CD4-positive, alpha-beta T cell treated with Interleukin-15 for 1 hour (primary cell): ENCODE data around the gene MKNK2.

ENCODE experiments used
- DNase-seq: peaks from one replicate; pipeline ENCODE4 v3.0.0-alpha.2; 2020

The MKNK2 gene

DNA sequence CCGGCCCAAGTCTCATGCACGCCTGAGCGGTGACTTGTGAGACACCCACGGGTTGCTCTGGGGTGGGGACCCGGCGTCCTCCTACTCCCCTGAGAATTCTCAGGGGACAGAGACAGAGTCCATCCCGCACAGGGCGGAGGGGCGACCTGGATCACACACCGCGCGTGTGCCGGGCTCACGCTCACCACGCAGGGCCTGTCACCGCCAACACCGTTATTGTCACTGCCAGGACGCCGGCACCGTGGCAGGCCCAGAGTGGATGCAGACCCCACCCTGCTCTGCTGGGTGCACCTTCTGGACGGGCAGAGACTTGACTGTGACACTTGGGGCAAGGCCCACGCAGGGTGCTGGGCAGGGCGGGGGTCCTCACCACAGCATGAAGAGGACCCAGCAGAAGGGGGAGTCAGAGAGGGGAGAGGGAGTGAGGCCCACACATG is 28.8 kb upstream of the MKNK2 start:
- DNase-seq: no peak

DNA sequence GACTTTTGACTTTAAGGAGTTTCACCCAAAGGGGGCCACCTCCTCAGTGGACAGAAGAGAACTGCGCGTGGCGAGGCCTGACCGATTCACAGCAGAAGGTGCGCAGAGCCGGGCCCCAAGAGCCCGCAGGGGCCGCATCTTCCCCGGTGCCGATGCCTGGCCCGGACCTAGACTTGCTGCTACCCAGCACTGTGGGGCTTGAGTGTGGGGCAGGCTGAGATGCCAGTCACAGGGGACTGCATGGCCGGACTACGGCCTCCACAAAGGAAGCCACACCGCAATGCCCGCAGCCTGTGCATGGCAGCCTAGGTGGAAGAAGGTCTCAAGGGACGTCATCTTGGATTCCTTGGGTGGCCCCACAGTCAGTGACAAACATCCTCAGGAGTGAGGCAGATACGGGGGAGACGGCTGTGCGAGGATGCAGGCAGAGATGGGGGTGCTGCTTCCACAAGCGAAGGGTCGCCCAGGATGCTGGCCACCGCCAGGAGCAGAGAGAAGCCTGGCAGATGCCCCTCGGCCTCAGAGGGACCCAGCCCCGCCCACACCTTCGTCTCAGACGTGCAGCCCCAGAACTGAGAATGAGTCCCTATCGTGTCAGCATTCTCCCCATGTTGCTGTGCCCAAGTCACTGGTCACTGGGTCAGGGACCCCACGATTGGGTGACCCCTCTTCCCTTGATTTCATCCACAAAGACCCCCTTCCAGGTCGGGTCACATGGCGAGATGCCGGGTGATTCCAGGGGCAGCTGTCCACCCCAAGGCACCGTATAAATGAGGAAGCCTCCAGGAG is 28.2 kb upstream of the MKNK2 start:
- no peak for DNase-seq

DNA sequence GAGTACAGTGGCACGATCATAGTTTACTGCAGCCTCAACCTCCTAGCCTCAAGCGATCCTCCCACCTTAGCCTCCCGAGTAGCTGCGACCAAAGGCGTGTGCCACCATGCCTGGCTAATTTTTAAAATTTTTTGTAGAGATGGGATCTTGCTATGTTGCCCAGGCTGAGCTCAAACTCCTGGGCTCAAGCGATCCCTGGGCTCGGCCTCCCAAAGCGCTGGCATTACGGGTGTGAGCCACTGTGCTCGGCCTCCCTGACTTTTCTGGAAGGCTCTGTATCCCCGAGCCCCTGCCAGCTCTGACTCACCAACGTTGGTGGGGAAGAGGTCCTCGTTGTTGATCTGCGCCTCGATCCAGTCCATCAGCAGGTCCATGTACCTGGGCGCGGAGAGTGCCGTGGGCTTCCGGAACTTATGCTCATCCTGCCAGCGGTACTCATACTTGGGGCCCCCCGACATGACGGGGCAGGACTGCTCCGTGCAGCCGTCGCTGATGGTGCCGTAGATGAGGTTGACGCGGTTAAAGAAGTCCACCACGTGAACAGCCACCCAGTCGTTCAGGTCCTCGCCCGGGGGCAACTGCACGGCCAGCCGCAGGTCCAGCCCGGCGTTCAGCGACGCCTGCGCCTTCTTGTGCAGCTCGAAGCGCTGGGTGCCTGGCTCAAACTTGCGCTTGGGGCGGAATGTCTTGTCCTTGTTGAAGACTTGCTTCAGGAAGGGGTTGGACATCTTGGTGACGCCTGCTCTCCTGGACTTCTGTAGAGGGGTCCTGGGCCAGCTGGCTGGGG is 27.0 kb upstream of the MKNK2 start:
- DNase-seq: no peak

DNA sequence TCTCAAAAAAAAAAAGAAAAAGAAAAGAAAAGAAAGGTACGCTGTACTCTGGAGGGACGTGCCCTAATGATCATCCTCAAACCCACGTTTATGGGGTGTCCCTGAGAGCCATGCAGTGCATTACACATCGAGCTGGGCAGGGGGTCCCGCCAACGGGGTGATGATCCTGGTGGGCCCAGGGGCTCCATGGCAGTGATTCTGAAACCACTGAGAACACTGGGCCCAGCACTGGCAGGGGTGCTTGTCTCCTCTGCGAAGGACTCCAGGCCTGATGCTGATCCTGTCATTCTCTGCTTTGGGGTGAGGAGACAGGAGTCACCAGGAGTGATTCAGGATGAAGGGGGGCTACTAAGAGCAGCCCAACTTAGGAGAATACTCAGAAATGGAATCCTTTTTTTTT is 26.4 kb upstream of the MKNK2 start:
- DNase-seq: no peak

DNA sequence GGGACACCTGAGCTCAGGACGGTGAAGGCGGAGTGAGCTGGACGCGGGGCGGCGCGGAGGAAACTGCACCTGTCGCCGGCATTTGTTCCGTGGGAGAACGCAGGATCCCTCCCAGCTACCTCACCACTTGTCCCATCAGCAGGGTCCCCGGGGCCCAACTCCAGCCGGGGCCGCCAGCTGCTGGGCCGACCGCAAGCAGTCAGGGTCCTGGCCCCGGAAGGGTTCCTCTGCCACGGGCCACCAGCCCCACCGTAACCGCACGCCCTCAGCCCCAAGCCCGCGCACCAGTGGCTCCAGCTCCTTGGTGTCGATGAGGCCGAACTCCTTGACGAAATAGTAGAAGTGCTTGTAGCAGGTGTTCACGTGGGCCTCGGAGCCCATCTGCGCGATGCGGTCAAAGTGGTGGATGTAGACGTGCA is 25.5 kb upstream of the MKNK2 start:
- no peak for DNase-seq

DNA sequence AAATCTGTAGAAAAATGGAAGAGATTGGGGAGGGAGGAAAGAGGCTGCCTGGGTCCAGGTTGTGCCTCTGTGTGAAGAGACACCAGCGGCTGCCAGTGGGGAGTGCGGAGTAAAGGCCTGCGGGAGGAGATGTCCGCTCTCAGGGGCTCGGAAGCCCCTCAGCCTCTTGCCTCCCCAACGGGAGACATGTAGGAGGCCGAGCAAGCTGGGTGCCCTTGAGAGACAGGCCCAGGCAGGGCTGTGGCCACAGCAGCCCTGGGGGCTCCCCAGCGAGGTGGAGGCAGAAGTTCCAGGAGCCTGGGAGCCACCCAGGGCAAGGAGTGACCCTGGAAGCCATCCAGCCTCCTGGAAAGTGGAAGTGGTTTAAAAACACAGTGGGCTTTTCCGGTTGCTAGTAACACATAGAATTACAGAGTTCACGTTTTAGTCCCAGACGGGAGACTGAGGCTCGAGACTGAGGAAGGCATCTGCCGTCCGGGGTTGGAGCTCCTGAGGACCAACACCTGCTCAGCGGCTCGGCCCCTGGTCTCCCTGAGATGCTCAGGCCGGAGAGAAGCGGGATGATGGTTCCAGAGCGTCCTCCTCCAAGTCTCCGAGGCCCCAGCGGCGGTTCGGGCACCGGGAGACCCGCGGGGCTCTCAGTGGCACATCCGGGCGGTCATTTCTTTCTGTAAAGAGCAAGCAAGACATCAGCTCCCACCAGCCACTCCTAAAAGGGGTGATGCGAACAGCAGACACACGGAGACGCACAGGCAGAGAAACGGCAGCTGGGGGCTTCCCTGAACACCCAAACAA is 21.9 kb upstream of the MKNK2 start:
- no peak for DNase-seq

DNA sequence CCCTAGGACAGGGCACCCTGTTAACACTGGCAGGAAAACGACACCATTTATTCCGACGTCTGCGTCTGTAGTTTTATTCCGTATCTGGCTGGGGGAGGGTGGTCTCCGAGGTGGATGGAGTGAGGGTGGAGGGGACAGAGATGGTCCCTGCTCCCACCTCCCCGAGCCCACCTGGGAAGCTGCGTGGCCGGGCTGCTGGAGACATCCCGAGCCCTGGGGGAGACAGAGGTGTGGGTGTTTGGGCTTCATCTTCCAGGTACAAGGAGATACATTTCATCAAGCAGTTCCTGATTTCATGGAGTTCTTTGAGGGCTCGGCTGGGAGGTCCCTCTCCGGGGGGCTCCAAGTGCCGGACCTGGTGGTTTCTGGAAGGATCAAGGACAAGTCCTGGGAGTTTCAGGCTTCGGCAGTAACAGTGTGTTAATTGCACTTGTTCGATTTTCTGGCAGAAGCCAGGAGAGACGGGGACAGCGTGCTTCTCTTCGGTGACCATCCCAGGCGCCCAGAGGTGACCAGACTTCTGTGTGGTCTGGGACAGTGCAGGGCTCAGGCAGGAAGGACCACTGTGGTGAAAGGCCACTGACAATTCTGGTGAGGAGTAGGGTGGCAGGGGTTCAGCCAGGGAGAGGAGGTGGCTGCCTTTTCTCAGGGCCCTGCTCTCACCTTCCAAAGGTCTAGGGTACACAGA is 20.1 kb upstream of the MKNK2 start:
- no peak for DNase-seq

DNA sequence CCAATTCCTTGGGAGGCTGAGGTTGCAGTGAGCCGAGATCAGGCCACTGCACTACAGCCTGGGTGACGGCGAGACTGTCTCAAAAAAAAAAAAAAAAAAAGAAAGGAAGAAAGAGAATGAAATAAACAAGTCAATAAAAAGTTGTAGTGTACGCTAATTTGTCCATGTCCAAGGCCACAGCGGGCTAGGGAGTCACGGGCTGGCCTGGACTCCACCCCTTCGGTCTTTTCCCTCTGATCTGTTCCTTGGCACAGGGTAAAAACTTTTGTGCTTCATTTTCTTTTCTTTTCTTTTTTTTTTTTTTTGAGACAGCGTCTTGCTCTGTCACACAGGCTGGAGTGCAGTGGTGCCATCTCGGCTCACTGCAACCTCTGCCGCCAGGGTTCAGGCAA is 19.4 kb upstream of the MKNK2 start:
- DNase-seq: no peak

DNA sequence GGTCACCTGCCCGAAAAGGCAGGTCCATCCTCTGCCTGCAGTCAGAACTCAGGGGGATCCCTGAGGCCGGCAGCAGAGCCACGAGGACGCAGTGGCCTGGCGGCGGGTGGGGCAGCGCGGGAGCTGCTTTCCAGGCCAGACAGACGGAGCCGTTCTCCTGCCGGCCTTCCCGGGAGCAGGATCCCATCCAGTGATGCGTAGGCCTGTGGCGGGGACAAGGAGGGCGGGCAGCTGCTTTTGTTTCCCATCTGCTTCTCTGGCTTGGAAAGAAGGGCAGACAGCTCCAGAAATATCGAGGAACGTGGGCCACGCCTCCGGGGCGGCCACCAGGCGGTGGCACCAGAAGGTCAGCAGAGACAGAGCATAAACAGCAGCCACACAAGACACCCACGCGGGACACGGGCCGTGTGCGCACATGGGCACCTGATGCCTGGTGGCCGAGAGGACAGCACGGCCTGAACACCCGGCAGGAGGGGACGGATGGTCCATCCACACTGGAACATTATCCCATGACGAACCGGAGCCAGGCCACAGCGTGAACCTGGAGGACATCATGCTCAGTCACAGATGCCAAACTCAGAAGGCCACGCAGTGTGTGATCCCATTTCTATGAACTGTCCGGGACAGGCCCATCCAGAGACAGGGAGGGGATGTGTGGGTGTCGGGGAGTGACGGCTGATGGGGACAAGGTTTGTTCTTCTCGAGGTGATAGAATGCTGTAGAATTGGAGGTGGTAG is 13.9 kb upstream of the MKNK2 start:
- no peak for DNase-seq

DNA sequence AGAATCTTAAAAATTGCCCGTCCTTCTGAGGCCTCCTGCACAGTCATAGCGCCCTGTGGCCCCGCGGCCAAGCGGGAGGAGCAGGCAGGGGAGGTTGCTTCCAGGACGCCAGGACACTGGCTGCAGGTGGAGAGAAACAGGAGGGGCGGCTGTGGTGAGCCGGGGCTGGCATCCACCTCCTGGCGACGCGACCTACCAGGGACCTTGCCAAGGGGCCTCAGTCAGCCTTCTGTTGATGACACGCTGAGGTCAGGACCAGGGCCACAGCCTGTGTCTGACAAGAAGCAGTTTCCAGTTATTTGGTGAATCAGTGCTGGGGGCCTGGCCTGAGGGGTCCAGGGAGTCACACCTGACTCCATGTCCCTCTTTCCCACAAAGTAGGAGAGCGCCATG is 13.3 kb upstream of the MKNK2 start:
- DNase-seq: no peak

DNA sequence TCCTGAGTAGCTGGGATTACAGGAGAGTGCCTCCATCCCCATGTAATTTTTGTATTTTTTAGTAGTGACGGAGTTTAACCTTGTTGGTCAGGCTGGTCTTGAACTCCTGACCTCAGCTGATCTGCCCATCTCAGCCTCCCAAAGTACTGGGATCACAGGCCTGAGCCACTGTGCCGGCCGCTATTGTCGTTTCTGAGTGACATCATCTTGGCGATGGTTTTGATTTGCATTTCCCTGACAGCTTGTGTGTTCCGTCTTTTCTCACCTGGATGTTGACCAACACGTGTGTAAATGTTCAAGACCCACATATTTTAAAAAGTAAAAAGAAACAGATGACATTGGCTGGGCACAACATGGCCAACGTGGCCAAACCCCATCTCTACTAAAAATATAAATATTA is 12.8 kb upstream of the MKNK2 start:
- DNase-seq: no peak

DNA sequence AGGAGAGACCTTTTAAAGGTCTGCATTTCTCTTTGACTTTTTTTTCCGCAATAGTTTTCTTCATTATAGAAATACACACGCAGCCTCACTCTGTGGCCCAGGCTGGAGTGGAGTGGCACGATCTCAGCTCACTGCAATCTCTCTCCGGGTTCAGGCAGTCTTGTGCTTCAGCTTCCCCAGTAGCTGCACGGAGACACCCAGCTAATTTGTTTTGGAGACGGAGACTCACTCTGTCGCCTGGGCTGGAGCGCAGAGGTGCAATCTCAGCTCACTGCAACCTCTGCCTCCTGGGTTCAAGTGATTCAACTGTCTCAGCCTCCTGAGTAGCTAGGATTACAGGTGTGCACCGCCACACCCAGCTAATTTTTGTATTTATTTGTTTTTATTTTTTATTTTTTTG is 11.7 kb upstream of the MKNK2 start:
- DNase-seq: no peak

DNA sequence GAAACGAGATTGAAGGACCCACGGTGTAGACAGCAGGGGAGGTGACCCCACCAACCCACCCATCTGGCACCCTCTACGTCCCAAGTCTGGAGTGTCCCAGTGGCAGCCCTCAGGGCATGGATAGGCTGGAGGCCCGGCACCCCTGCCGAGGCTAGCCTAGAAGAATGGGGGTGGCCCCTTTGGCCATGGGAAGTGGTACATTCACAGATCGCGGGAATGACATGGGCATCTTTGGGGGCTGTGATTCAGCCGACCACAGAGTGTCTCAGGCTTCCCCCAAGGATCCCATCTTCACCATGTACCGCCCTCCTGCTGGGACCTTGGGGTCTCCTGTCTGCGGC is 11.3 kb upstream of the MKNK2 start:
- no peak for DNase-seq

DNA sequence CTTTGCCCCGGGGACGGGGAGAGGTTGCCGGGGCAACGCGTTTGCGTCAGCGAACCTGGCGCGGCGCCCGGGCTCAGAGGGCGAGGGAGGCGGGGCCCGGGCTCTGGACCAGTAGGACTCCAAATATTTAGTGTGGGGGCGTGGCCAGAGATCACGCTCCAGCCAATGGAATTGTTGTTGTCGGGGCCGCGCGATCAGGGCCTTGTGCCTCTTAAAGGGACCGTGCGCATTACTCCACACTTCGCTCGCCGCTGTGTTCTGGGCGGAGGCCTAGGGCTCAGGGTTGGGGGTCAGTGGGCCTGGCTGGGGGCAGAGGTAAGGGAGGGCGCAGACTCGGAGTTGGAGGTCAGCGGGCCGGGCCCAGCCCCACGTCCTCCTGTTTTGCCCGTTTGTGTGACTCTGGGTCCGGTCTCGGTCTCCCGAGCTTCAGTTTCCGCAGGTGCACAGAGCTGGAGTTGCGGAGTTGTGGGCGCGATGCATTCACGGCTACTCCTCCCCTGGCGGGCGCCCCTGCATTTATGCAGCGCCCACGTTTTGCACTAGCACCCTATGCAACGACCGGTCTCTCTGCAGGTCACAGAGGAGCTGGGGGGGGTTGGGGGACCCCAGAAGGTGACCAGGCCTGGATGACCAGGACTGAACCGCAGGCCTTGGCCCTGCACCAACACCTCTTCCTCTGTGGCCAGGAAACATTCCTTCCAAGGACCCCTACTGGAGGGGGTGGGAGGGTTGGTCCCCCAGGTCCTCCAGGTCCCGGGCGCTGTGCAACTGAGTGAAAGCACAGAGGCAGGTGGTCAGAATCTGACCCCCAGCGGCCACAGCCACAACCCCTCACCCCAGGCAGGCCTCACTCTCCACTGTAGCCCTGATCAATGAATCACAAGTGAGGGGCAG is 10.7 kb upstream of the MKNK2 start:
- peak; percentile 99 for DNase-seq

DNA sequence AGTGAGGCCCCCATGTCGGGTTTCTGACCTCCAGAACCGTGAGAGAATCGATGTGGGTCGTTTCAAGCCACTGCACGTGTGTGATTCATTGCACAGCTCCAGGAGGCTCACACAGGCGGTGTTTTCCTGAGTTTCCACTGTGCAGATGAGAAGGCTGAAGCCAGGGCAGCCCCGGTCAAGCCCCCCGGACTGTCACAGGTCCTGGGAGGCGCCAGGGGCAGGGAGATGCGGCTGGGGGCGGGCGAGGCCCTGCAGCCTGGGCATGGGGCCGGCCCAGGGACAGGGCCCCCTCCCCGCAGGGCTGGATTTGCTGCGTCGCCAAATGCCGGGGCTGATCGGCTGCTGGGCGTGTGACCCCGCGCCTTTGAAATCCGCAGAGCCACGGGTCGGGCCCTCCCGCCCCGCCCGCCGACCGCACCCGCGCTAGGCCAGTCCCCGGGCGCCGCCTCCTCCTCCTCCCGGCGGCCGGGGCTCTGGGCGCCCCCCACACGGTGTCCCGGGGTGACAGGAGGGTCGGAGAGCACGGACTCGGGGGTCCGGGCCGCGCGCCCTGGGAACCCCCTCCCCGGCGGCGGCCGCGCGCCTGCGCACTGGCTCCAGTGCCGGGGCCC is 9.9 kb upstream of the MKNK2 start:
- DNase-seq: no peak

DNA sequence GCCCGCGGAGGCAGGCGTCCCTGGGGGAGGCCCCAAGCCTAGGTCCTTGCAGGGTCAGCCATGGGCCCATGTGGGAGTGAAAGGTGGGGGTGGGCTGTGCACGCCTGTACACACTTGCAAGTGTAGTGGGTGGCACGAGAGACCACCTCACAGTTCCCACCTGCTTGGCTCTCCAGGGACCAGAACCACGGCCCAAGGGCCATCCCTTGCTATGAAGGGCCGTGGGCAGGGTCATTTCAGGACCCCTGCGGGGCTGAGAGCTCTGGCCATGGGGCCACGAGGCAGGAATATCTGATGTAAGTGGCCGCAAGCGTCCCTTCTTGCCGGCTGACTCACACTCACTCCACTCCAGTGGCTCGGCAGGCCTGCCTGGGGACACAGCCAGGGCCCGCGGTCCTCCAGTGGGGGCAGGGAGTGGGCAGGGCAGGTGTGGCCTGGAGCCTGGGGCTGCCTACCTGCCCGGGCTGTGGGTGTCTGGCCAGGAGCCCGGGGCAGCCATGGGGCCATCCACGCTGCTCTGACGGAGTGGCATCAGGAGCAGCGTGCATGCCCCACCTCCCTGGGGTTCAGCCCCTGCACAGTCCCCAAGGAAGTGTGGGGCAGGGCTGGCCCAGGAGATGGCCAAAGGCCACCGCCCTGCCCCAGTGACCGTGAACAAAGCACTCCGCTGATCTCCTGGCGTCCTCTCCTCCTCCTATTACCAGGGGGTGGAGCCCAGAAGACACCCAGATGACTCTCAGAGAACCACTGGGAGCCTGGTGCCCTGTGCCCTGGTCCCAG is 8.6 kb upstream of the MKNK2 start:
- no peak for DNase-seq

DNA sequence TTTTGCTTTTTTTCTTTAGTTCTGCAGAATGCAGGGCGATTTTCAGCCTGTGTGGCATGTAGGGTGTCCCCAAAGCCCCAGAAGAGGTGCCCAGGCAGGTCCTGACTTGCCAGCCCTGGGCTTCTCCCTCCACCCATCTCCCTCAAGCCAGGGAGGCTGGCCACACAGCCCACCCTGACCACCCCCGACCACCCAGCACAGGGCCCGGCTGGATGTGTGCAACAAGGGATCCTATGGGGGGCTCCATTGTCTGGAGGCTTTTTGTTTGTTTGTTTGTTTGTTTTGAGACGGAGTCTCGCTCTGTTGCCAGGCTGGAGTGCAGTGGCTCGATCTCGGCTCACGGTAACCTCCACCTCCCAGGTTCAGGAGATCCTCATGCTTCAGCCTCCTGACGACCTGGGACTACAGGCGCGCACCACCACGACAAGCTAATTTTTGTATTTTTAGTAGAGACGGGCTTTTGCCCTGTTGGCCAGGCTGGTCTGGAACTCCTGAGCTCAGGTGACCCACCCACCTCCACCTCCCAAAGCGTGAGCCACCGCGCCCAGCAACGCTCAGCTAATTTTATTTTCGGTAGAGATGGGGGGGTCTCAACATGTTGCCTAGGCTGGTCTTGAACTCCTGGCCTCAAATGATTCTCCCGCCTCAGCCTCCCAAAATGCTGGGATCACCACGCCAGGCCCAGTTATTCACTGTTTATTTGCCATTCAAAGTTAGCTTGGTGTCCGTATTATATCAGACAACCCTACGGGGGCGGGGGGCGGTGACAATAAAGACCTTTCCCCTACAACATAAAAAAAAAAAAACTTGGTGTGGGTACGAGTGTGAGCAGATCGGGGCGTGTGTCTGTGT is 7.8 kb upstream of the MKNK2 start:
- DNase-seq: no peak

DNA sequence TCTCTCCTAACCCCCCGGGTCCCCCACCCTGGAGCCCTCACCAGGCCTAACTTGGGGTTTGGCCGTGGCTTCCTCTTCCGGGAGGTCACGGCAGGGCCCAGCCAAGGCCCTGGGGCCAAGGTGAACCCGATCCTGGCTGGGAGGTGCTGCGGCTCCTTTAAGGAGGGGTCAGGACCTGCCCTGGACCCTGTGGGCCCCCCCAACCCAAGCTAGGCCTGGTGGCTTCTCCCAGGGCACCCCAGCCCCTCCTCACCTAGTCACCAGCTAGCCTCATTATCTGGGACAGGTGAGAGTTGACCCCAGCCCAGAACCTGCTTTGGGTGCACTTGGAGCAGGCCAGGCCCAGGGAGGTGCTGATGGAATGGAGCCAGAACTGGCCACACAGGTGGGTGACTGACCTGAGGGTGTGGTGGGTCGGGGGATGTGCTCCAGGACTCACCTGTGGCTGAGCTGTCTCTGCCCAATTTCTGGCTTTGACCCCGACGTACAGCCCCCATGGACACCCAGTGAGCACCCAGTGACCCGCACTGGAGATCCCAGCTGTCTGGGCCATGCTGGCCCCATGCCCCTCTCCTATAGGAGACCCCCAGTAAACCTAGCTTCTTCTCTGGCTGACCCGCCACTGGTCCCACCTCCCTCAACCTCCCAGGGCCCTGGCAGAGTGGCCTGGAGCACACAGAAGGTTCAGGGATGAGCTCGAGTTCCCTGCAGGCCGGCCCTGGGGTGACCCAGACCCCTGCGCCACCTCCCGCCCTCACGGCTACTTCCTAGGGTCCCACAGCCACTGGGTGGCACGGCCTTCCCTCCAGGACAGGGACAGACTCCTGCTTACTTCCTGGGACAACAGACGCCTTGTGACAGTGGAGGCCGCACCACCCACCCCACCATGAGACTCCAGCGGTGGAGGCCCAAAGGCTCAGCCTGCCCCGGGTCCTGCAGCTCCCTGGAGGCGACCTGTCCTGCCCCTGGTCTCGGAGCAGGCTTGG is 6.7 kb upstream of the MKNK2 start:
- no peak for DNase-seq
